HCT116 (cell line): ENCODE data around the gene ATP8B4.

Experiments
- POLR2AphosphoS5 ChIP-seq: IDR thresholded peaks from 2 replicates; pipeline ENCODE4 v1.6.1; 2011; ENCODE audit warnings: mild to moderate bottlenecking, low read depth, low read length, moderate library complexity
- SP1 ChIP-seq: IDR thresholded peaks from 2 replicates; pipeline ENCODE4 v1.6.1; 2012; ENCODE audit warnings: low read depth

GRCh38 chr15:50012790-50013189 lies 106.2 kb downstream of the ATP8B4 start:
- TF ChIP-seq SP1 (no peak), POLR2AphosphoS5 (no peak)
